Measurements from ENCODE around the gene SP140L. TPM values are rescaled to one million over a fixed set of nuclear protein-coding genes. Genes with fewer than 3 reads are reported as not detected.

The SP140L gene
- total RNA-seq, 1 donor from 2014 or later: 2.7 TPM

GRCh38 chr2:230325316-230326243 is 1.4 kb upstream of the SP140L start:
- H3K4me3 ChIP-seq (ENCODE audit: low read depth, low read length): no peak overlapping the region
- TF ChIP-seq, protein P1, sequence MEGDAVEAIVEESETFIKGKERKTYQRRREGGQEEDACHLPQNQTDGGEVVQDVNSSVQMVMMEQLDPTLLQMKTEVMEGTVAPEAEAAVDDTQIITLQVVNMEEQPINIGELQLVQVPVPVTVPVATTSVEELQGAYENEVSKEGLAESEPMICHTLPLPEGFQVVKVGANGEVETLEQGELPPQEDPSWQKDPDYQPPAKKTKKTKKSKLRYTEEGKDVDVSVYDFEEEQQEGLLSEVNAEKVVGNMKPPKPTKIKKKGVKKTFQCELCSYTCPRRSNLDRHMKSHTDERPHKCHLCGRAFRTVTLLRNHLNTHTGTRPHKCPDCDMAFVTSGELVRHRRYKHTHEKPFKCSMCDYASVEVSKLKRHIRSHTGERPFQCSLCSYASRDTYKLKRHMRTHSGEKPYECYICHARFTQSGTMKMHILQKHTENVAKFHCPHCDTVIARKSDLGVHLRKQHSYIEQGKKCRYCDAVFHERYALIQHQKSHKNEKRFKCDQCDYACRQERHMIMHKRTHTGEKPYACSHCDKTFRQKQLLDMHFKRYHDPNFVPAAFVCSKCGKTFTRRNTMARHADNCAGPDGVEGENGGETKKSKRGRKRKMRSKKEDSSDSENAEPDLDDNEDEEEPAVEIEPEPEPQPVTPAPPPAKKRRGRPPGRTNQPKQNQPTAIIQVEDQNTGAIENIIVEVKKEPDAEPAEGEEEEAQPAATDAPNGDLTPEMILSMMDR (conservative IDR thresholded peaks at IDR 0.05; ENCODE audit: low read depth, low read length): no peak

DNA sequence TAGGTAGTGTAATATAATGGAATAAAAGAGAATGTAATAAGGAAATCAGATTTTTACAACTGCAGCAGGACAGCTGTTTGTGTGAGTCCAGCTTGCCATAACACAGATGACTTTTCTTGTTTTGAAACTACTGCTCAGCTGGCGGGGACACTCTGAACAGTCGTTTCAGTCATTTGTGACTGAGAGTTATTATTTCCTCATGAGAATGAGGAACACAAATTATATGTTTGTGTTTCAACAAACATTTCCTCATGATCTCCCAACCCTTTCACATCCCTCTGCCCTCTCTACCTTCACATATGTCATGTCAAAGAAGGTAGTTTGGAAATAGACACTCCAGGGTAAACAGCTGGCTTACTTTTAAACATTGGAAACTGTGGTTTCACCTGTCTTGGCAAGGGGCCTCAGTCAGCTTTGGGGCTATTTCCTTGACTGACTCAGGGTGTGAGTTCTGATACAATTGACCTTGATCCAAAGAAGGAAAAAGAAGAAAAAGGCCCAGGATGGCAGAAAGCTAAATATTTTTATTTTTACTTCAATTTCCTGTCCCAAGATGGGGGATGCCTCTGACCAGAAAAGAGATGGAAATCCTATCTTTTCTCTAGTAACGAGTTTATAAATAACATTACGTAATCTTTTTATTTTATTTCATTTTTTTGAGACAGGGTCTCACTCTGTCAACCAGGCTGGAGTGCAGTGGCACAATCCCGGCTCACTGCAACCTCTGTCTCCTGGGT is 593 bp downstream of the SP140L start:
- no peak for DNase-seq (ENCODE audit: low read depth)
- TF ChIP-seq, protein P1 (conservative IDR thresholded peaks at IDR 0.05; ENCODE audit: low read depth, low read length): no peak
- H3K4me3 ChIP-seq (ENCODE audit: low read depth, low read length): peak overlapping the region; percentile 61

More at GRCh38 chr2:230325316-230326243, 1.4 kb upstream of the SP140L start:
- no peak for DNase-seq (ENCODE audit: low read depth)

DNA sequence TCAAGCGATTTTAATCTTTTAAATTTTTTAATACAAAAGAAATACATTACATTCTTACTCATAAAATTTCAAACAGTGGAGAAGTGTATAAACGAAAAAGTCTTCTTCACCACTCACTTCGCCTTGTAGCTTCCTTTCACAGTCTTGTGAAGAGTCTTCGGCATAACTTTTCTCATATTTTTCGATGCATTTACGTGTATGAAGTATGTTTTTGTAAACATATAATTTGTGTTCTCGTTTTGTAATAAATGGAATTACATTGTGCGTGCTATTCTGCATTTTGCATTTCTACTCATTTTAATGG is 1.1 kb downstream of the SP140L start:
- peak overlapping the region; percentile 61 for H3K4me3 ChIP-seq (ENCODE audit: low read depth, low read length)
- TF ChIP-seq, protein P1 (conservative IDR thresholded peaks at IDR 0.05; ENCODE audit: low read depth, low read length): no peak
- DNase-seq (ENCODE audit: low read depth): no peak

GRCh38 chr2:230329946-230330605 is 3.1 kb downstream of the SP140L start:
- H3K4me3 ChIP-seq (ENCODE audit: low read depth, low read length): no peak overlapping the region
- TF ChIP-seq, protein P1 (conservative IDR thresholded peaks at IDR 0.05; ENCODE audit: low read depth, low read length): no peak

DNA sequence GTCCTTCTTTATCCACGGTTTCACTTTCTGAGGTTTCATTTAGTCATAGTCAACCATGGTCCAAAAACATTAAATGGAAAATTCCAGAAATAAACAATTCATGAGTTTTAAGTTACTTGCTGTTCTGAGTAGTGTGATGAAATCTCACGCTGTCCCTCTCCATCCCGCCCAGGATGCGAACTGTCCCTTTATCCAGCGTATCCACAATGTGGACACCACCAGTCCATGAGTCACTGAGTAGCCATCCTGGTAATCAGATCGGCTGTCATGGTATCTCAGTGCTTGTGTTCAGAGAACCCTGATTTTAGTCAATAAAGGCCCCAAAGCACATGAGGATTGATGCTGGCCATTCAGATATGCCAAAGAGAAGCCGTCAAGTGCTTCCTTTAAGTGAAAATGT is 3.7 kb downstream of the SP140L start:
- TF ChIP-seq, protein P1 (conservative IDR thresholded peaks at IDR 0.05; ENCODE audit: low read depth, low read length): no peak
- no peak for DNase-seq (ENCODE audit: low read depth)
- no peak overlapping the region for H3K4me3 ChIP-seq (ENCODE audit: low read depth, low read length)

More at GRCh38 chr2:230329946-230330605, 3.1 kb downstream of the SP140L start:
- no peak for DNase-seq (ENCODE audit: low read depth)

DNA sequence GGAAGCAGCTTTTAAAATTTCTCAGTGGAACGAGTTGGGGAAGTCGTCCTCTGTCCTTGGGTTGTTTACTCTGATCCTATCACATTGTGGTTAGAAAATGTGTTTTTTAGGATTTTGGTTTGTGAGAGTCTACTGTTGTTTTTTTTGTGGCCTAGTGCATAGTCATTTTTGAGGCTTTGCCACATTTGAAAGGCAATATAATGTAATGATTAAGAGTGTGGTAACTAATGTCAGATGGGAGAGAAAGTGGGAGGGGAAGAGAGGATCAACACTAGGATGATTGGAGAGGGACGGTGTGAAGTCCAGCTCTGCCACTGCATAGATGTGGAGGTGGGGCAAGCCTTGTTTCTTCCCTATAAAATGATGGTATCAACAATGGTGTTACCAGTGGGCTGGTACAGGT is 8.5 kb downstream of the SP140L start:
- TF ChIP-seq, protein P1 (conservative IDR thresholded peaks at IDR 0.05; ENCODE audit: low read depth, low read length): no peak
- no peak overlapping the region for H3K4me3 ChIP-seq (ENCODE audit: low read depth, low read length)
- DNase-seq (ENCODE audit: low read depth): no peak

Data from epithelial cell of proximal tubule (primary cell).